DND-41 (cell line): Measurements from ENCODE around the gene CDCA3.

Experiments
- ATAC-seq: fragments of 200-7000 bp; cut with Tn5 transposase; 3 replicates; pipeline ENCODE4 v1.9.1; 2021; ENCODE audit warnings: low read depth; ENCODE audit not compliant: insufficient read depth
- DNase-seq: peaks from one replicate; pipeline ENCODE4 v3.0.0-alpha.2; 2020
- H2AFZ ChIP-seq: 2 replicates; pipeline ENCODE4 v1.6.0; 2012; ENCODE audit warnings: low read depth, low read length
- H3K27ac ChIP-seq: 2 replicates; pipeline ENCODE4 v1.5.1; 2012; ENCODE audit warnings: low read length, inconsistent platforms
- H3K27me3 ChIP-seq: fragments of 200-600 bp; sonication (generic); 2 replicates; pipeline ENCODE4 v1.6.0; 2012; ENCODE audit warnings: low read length, mild to moderate bottlenecking, inconsistent platforms; ENCODE audit not compliant: insufficient read depth, poor library complexity
- H3K36me3 ChIP-seq: 2 replicates; pipeline ENCODE4 v1.5.1; 2012; ENCODE audit warnings: low read length, inconsistent platforms; ENCODE audit not compliant: insufficient read depth
- H3K4me1 ChIP-seq: 2 replicates; pipeline ENCODE4 v1.5.1; 2012; ENCODE audit warnings: mild to moderate bottlenecking, low read length; ENCODE audit not compliant: insufficient read depth
- H3K4me2 ChIP-seq: 2 replicates; pipeline ENCODE4 v1.6.0; 2012; ENCODE audit warnings: mild to moderate bottlenecking, moderate library complexity, low read length, inconsistent platforms; ENCODE audit not compliant: insufficient read depth
- H3K4me3 ChIP-seq, 2 experiments: fragments of 200-600 bp in 1 of 2; shearing (Covaris generic) in 1 of 2; 2 replicates each; pipeline ENCODE4 v1.5.1; 2012 to 2016; ENCODE audit warnings: inconsistent platforms in 2 of 2, low read length in 2 of 2, mild to moderate bottlenecking in 2 of 2, low read depth in 1 of 2, moderate library complexity in 1 of 2
- H3K79me2 ChIP-seq: 2 replicates; pipeline ENCODE4 v1.6.0; 2012; ENCODE audit warnings: low read length, inconsistent platforms; ENCODE audit not compliant: insufficient read depth
- H3K9ac ChIP-seq: 2 replicates; pipeline ENCODE4 v1.6.0; 2012; ENCODE audit warnings: low read depth, mild to moderate bottlenecking, inconsistent platforms, low read length, moderate library complexity
- H3K9me3 ChIP-seq: 2 replicates; pipeline ENCODE4 v1.5.1; 2012; ENCODE audit warnings: low read length, moderate library complexity, mild to moderate bottlenecking, inconsistent platforms; ENCODE audit not compliant: insufficient read depth, severe bottlenecking
- H4K20me1 ChIP-seq: 2 replicates; pipeline ENCODE4 v1.6.0; 2012; ENCODE audit warnings: low read length; ENCODE audit not compliant: insufficient read depth
- CTCF ChIP-seq: IDR thresholded peaks from 2 replicates; pipeline ENCODE4 v1.5.1; 2012; ENCODE audit warnings: borderline replicate concordance, low read length, moderate library complexity, mild to moderate bottlenecking; ENCODE audit not compliant: poor library complexity, severe bottlenecking; ENCODE audit errors: extremely low read depth
- EZH2 ChIP-seq: IDR thresholded peaks from 3 replicates; pipeline ENCODE4 v1.6.1; 2012; ENCODE audit warnings: borderline replicate concordance, low read depth, mild to moderate bottlenecking, moderate library complexity, low read length, inconsistent platforms; ENCODE audit not compliant: severe bottlenecking

CDCA3 gene

GRCh38 chr12:6852651-6853354 lies 1.7 kb upstream of the CDCA3 start:
- H3K9ac ChIP-seq, result peak overlapping the region; percentile 81
- peak overlapping the region; percentile 51 to 87; a peak in 3 of 4 replicates for H3K4me3 ChIP-seq
- H2AFZ ChIP-seq, result peak overlapping the region; percentile 61
- ATAC-seq (no peak), DNase-seq (peak; percentile 65)
- peak overlapping the region; percentile 82 for H3K4me2 ChIP-seq
- H3K27ac ChIP-seq, result peak overlapping the region; percentile 74
- H3K4me1 ChIP-seq, result peaks cover 37% of the 10 kb centered on the region
- no peaks in the 10 kb centered on the region for H3K9me3 ChIP-seq
- H3K36me3 ChIP-seq, result peaks cover 69% of the 10 kb centered on the region
- H3K27me3 ChIP-seq, result no peaks in the 10 kb centered on the region
- peaks cover 59% of the 10 kb centered on the region for H3K79me2 ChIP-seq
- TF ChIP-seq EZH2, result no peak
- no peak for TF ChIP-seq CTCF
- peaks cover 32% of the 10 kb centered on the region for H4K20me1 ChIP-seq

GRCh38 chr12:6851921-6852650 lies 1.0 kb upstream of the CDCA3 start, which contains the start of gene USP5:
Gene USP5 (plus strand): TSS chr12:6852150. CDS start chr12:6852180, 30 bp downstream.
- H2AFZ ChIP-seq, result peak within 1 kb of the TSS; percentile 92
- peaks cover 69% of the 10 kb centered on the region for H3K36me3 ChIP-seq
- peak within 1 kb of the TSS; percentile 81 for H3K9ac ChIP-seq
- no peak for TF ChIP-seq CTCF
- H3K27me3 ChIP-seq, result no peaks in the 10 kb centered on the region
- H3K4me1 ChIP-seq, result peaks cover 37% of the 10 kb centered on the region
- H3K4me2 ChIP-seq, result peak within 1 kb of the TSS; percentile 95
- peak within 1 kb of the TSS; percentile 73 to 87 for H3K4me3 ChIP-seq
- peaks cover 32% of the 10 kb centered on the region for H4K20me1 ChIP-seq
- H3K79me2 ChIP-seq, result peaks cover 59% of the 10 kb centered on the region
- no peaks in the 10 kb centered on the region for H3K9me3 ChIP-seq
- peak; percentile 99 for DNase-seq
- peak; percentile 80 for ATAC-seq
- peak within 1 kb of the TSS; percentile 99 for H3K27ac ChIP-seq

- H2AFZ ChIP-seq, result peak overlapping the region; percentile 51
- DNase-seq (no peak), ATAC-seq (no peak)
- H3K4me1 ChIP-seq, result peaks cover 37% of the 10 kb centered on the region
- TF ChIP-seq EZH2 (no peak), CTCF (no peak)
- peak overlapping the region; percentile 99 for H3K27ac ChIP-seq
- H3K9me3 ChIP-seq, result no peaks in the 10 kb centered on the region
- H3K4me3 ChIP-seq, result peak overlapping the region; percentile 73 to 87
- peaks cover 64% of the 10 kb centered on the region for H3K36me3 ChIP-seq
- H3K79me2 ChIP-seq, result peaks cover 57% of the 10 kb centered on the region
- H4K20me1 ChIP-seq, result peaks cover 29% of the 10 kb centered on the region
- H3K9ac ChIP-seq, result peak overlapping the region; percentile 81
- peak overlapping the region; percentile 95 for H3K4me2 ChIP-seq
- H3K27me3 ChIP-seq, result no peaks in the 10 kb centered on the region
These were observed 312 bp downstream of the CDCA3 start for GRCh38 chr12:6850796-6851152.
